Type B pancreatic cell (in vitro differentiated cells): ENCODE measurements around the gene MALRD1. TPM values are rescaled to one million over a fixed set of nuclear protein-coding genes. Genes with fewer than 3 reads are reported as not detected.
"Not testable (repeated sequence)": the region's sequence is repeated elsewhere in the genome, so short reads cannot be mapped to it uniquely, and the experiment has no call there.

Experiments used
- DNase-seq: peaks from one replicate; pipeline ENCODE4 v3.0.0; 2021; ENCODE audit warnings: mixed read lengths; ENCODE audit not compliant: unreplicated experiment; ENCODE audit errors: extremely low spot score
- H3K27ac Mint-ChIP-seq: 2 replicates; pipeline ENCODE4 v1.8.0; 2021; ENCODE audit warnings: mild to moderate bottlenecking, mixed read lengths
- H3K27me3 Mint-ChIP-seq: 2 replicates; pipeline ENCODE4 v1.8.0; 2021; ENCODE audit warnings: mixed read lengths
- H3K36me3 Mint-ChIP-seq: 2 replicates; pipeline ENCODE4 v1.8.0; 2021; ENCODE audit warnings: mixed read lengths
- H3K4me1 Mint-ChIP-seq: one replicate; pipeline ENCODE4 v1.8.0; 2021; ENCODE audit warnings: mixed read lengths; ENCODE audit not compliant: unreplicated experiment
- H3K4me3 Mint-ChIP-seq: 2 replicates; pipeline ENCODE4 v1.8.0; 2021; ENCODE audit warnings: mild to moderate bottlenecking, mixed read lengths
- H3K9me3 Mint-ChIP-seq: 2 replicates; pipeline ENCODE4 v1.8.0; 2021; ENCODE audit warnings: mixed read lengths
- CTCF ChIP-seq: fragments of 200-600 bp; sonication (generic); conservative IDR thresholded peaks from 2 replicates; pipeline ENCODE4 v1.5.0; 2021; ENCODE audit warnings: antibody characterized with exemption, mild to moderate bottlenecking
- total RNA-seq: library from RNA; stranded (reverse); gene quantifications from 2 replicates; pipeline ENCODE4 v1.2.1, GENCODE V29; 2021; ENCODE audit warnings: low replicate concordance

The MALRD1 gene
- total RNA-seq, 1 donor from 2014 or later = 1.4 TPM

- Mint-ChIP-seq H3K4me3 (no peak overlapping the region), H3K27me3 (no peaks in the 10 kb centered on the region), H3K9me3 (peaks cover 7% of the 10 kb centered on the region), H3K36me3 (no peaks in the 10 kb centered on the region), H3K27ac (no peak overlapping the region), H3K4me1 (no peaks in the 10 kb centered on the region)
- no peak for TF ChIP-seq CTCF
- no peak for DNase-seq
These were observed 700.7 kb downstream of the MALRD1 start for GRCh38 chr10:19749185-19749729.

- Mint-ChIP-seq H3K36me3 (no peaks in the 10 kb centered on the region), H3K27me3 (no peaks in the 10 kb centered on the region), H3K27ac (no peak overlapping the region), H3K4me3 (no peak overlapping the region), H3K9me3 (peaks cover 7% of the 10 kb centered on the region), H3K4me1 (no peaks in the 10 kb centered on the region)
- no peak for TF ChIP-seq CTCF
- no peak for DNase-seq
These were observed 702.4 kb downstream of the MALRD1 start for GRCh38 chr10:19750972-19751371.

GRCh38 chr10:19756919-19757318 lies 708.3 kb downstream of the MALRD1 start:
- H3K9me3 Mint-ChIP-seq = no peaks in the 10 kb centered on the region
- H3K27me3 Mint-ChIP-seq = no peaks in the 10 kb centered on the region
- DNase-seq = no peak
- H3K36me3 Mint-ChIP-seq = no peaks in the 10 kb centered on the region
- no peak overlapping the region for H3K4me3 Mint-ChIP-seq
- no peak for TF ChIP-seq CTCF
- H3K27ac Mint-ChIP-seq = no peak overlapping the region
- no peaks in the 10 kb centered on the region for H3K4me1 Mint-ChIP-seq

- Mint-ChIP-seq H3K27me3 (no peaks in the 10 kb centered on the region), H3K4me1 (no peaks in the 10 kb centered on the region), H3K4me3 (no peak overlapping the region), H3K36me3 (no peaks in the 10 kb centered on the region), H3K27ac (no peak overlapping the region), H3K9me3 (no peaks in the 10 kb centered on the region)
- DNase-seq = no peak
- TF ChIP-seq CTCF = no peak
These were observed 713.4 kb downstream of the MALRD1 start for GRCh38 chr10:19762026-19762425.

- DNase-seq = no peak
- no peaks in the 10 kb centered on the region for H3K36me3 Mint-ChIP-seq
- no peak for TF ChIP-seq CTCF
- no peaks in the 10 kb centered on the region for H3K27me3 Mint-ChIP-seq
- no peak overlapping the region for H3K27ac Mint-ChIP-seq
- peaks cover 6% of the 10 kb centered on the region for H3K4me1 Mint-ChIP-seq
- H3K9me3 Mint-ChIP-seq = no peaks in the 10 kb centered on the region
- no peak overlapping the region for H3K4me3 Mint-ChIP-seq
These were observed 715.5 kb downstream of the MALRD1 start for GRCh38 chr10:19764111-19764510.

GRCh38 chr10:19767876-19768275 lies 719.3 kb downstream of the MALRD1 start:
- DNase-seq = no peak
- H3K4me3 Mint-ChIP-seq = no peak overlapping the region
- H3K9me3 Mint-ChIP-seq = no peaks in the 10 kb centered on the region
- no peaks in the 10 kb centered on the region for H3K36me3 Mint-ChIP-seq
- no peaks in the 10 kb centered on the region for H3K27me3 Mint-ChIP-seq
- H3K27ac Mint-ChIP-seq = no peak overlapping the region
- H3K4me1 Mint-ChIP-seq = peaks cover 6% of the 10 kb centered on the region
- no peak for TF ChIP-seq CTCF

GRCh38 chr10:19769826-19770225 lies 721.2 kb downstream of the MALRD1 start:
- H3K27ac Mint-ChIP-seq, H3K36me3 Mint-ChIP-seq, DNase-seq, H3K27me3 Mint-ChIP-seq, H3K4me3 Mint-ChIP-seq, H3K9me3 Mint-ChIP-seq, H3K4me1 Mint-ChIP-seq: not testable (repeated sequence)
